ENCODE data around the gene HPS4. TPM values are rescaled to one million over a fixed set of nuclear protein-coding genes. Genes with fewer than 3 reads are reported as not detected.

The HPS4 gene
- total RNA-seq, 6 experiments from 2014 or later, result 18.0 to 22.6 (median 20.6) TPM

GRCh38 chr22:26453812-26454500 lies 29.6 kb downstream of the HPS4 start:
- no peak for DNase-seq
- Mint-ChIP-seq H3K27me3 (ENCODE audit: insufficient read depth) (peaks cover 2% of the 10 kb centered on the region), H3K36me3 (ENCODE audit: low read depth) (peaks cover 4% of the 10 kb centered on the region)

GRCh38 chr22:26453216-26453615 lies 30.4 kb downstream of the HPS4 start:
- TF ChIP-seq CTCF (IDR thresholded peaks at IDR 0.05), result no peak
- Mint-ChIP-seq H3K4me1 (ENCODE audit: low read depth) (no peaks in the 10 kb centered on the region), H3K9me3 (no peaks in the 10 kb centered on the region), H3K4me3 (no peak overlapping the region), H3K27me3 (ENCODE audit: insufficient read depth) (peaks cover 2% of the 10 kb centered on the region), H3K36me3 (ENCODE audit: low read depth) (peaks cover 4% of the 10 kb centered on the region), H3K27ac (no peak overlapping the region)
- DNase-seq, result no peak

More at GRCh38 chr22:26453812-26454500, 29.6 kb downstream of the HPS4 start:
- no peak for TF ChIP-seq CTCF (IDR thresholded peaks at IDR 0.05)
- no peaks in the 10 kb centered on the region for H3K9me3 Mint-ChIP-seq
- no peak overlapping the region; the same call in 1 of the 2 replicates for H3K27ac Mint-ChIP-seq
- H3K4me1 Mint-ChIP-seq (ENCODE audit: low read depth), result no peaks in the 10 kb centered on the region
- H3K4me3 Mint-ChIP-seq, result no peak overlapping the region

- Mint-ChIP-seq H3K27me3 (ENCODE audit: insufficient read depth) (peaks cover 2% of the 10 kb centered on the region), H3K9me3 (no peaks in the 10 kb centered on the region), H3K4me3 (no peak overlapping the region), H3K27ac (no peak overlapping the region), H3K36me3 (ENCODE audit: low read depth) (peaks cover 4% of the 10 kb centered on the region), H3K4me1 (ENCODE audit: low read depth) (no peaks in the 10 kb centered on the region)
- TF ChIP-seq CTCF (IDR thresholded peaks at IDR 0.05), result no peak
- DNase-seq, result no peak
These were observed 31.2 kb downstream of the HPS4 start for GRCh38 chr22:26452236-26453016.

GRCh38 chr22:26450453-26451185 lies 33.0 kb downstream of the HPS4 start:
- Mint-ChIP-seq H3K27me3 (ENCODE audit: insufficient read depth) (peaks cover 2% of the 10 kb centered on the region), H3K4me3 (no peak overlapping the region), H3K9me3 (no peaks in the 10 kb centered on the region), H3K36me3 (ENCODE audit: low read depth) (peaks cover 4% of the 10 kb centered on the region), H3K27ac (no peak overlapping the region), H3K4me1 (ENCODE audit: low read depth) (no peaks in the 10 kb centered on the region)
- DNase-seq, result no peak
- no peak for TF ChIP-seq CTCF (IDR thresholded peaks at IDR 0.05)

GRCh38 chr22:26448941-26449340 lies 34.6 kb downstream of the HPS4 start:
- no peaks in the 10 kb centered on the region for H3K4me1 Mint-ChIP-seq (ENCODE audit: low read depth)
- H3K36me3 Mint-ChIP-seq (ENCODE audit: low read depth), result peaks cover 4% of the 10 kb centered on the region
- TF ChIP-seq CTCF (IDR thresholded peaks at IDR 0.05), result no peak
- peaks cover 2% of the 10 kb centered on the region for H3K27me3 Mint-ChIP-seq (ENCODE audit: insufficient read depth)
- H3K9me3 Mint-ChIP-seq, result no peaks in the 10 kb centered on the region
- H3K27ac Mint-ChIP-seq, result no peak overlapping the region
- no peak for DNase-seq
- no peak overlapping the region for H3K4me3 Mint-ChIP-seq

Measured in HFFc6 (cell line).